Urinary bladder (tissue), 4 donors: ENCODE results near the gene DUXB. TPM values are rescaled to one million over a fixed set of nuclear protein-coding genes. Genes with fewer than 3 reads are reported as not detected.
A peak's percentile ranks its signal among the peaks of the same experiment; 100 is the strongest.

Experiments
- DNase-seq: peaks from one replicate; pipeline ENCODE4 v3.0.0-alpha.2; 2015; ENCODE audit errors: extremely low spot score
- H3K27ac ChIP-seq: one replicate; pipeline ENCODE4 v1.5.1; 2013; ENCODE audit warnings: low read depth, mild to moderate bottlenecking, moderate library complexity
- H3K36me3 ChIP-seq: one replicate; pipeline ENCODE4 v1.6.1; 2013; ENCODE audit warnings: mild to moderate bottlenecking, moderate library complexity; ENCODE audit not compliant: insufficient read depth
- H3K4me1 ChIP-seq: one replicate; pipeline ENCODE4 v1.6.1; 2013; ENCODE audit warnings: mild to moderate bottlenecking, moderate library complexity; ENCODE audit not compliant: insufficient read depth
- H3K4me3 ChIP-seq: one replicate; pipeline ENCODE4 v1.5.1; 2013; ENCODE audit warnings: low read depth, low read length
- WGBS: extraction: QIAGEN DNeasy Blood & Tissue Kit; methylation state at CpG from one replicate; pipeline ENCODE4 v1.1.7; 2013; 5-methylcytosine and 5-hydroxymethylcytosine counted together
- polyA plus RNA-seq: library from polyadenylated mRNA; stranded (reverse); fragments of 200-250 nt; gene quantifications from one replicate; pipeline ENCODE4 v1.2.3, GENCODE V29; 2013
- small RNA-seq: library from RNA; depleted of rRNA; stranded (forward); fragments of <200 nt; gene quantifications from one replicate; pipeline ENCODE3, GENCODE V24; 2014
- total RNA-seq: library from RNA; depleted of rRNA; stranded (reverse); fragments of >200 nt; gene quantifications from one replicate; pipeline ENCODE4 v1.2.3, GENCODE V29; 2014
- donor health status: healthy with polysubstance abuse.
- donor health status: healthy.

The DUXB gene
- total and polyA plus RNA-seq, 2 donors: not detected

DNA sequence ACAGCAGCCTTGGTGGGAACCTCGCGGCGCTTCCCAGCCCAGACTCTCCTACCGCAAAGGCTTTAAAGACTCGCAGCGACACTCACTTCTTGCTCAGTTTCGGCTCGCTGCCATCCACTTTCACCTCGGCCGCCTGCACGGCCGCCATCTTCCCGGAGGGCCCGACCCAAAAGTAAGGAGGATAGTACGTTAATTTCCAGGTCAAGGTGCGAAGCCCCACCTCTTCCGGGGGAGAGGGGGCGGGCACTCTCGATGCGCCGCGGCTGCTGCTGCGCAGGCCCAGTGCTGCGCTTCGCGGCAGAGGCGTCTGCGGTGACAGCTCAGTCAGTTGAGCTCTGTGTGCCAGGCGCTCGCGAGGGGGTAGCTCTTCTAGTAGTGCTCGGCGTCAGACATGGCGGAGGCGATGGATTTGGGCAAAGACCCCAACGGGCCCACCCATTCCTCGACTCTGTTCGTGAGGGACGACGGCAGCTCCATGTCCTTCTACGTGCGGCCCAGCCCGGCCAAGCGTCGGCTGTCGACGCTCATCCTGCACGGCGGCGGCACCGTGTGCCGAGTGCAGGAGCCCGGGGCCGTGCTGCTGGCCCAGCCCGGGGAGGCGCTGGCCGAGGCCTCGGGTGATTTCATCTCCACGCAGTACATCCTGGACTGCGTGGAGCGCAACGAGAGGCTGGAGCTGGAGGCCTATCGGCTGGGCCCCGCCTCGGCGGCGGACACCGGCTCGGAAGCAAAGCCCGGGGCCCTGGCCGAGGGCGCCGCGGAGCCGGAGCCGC, 53.6 kb downstream of the DUXB start, which contains the start of the genes KARS1 and TERF2IP:
Gene KARS1 (minus strand): TSS at position 174 of the 773 bp plus-strand sequence. CDS start 26 bp downstream, at position 148.
Gene TERF2IP (plus strand): TSS at position 282 of the 773 bp plus-strand sequence. CDS start 110 bp downstream, at position 392.
- H3K4me1 ChIP-seq: peaks cover 2% of the 10 kb centered on the region
- DNase-seq: peak; percentile 84
- H3K4me3 ChIP-seq: peak within 1 kb of the TSS; percentile 84
- WGBS: under 1% methylated on average over 76 of the region's 76 CpGs
- peak within 1 kb of the TSS; percentile 100 for H3K27ac ChIP-seq
- no peaks in the 10 kb centered on the region for H3K36me3 ChIP-seq

DNA sequence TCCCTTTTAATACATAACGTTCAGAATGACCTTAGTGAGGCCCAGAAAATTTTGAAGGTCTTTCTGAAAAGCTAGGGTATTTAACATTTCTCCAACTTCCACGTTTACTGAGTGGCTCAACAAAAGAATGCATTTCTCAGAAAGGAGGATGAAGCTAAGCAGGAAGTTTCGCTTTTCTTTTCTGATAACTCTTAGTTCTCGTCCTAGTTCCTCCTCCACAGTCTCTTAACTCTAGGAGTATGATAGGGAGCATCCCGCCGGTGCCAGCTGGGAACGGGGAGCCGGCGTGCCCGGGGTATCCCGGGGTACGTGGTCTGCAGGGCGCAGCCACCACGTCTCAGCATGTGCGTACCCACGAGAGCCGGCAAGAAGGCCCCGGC, 54.2 kb downstream of the DUXB start:
- under 1% methylated on average over 18 of the region's 18 CpGs for WGBS
- no peaks in the 10 kb centered on the region for H3K36me3 ChIP-seq
- H3K4me3 ChIP-seq: peak overlapping the region; percentile 84
- no peak for DNase-seq
- peaks cover 2% of the 10 kb centered on the region for H3K4me1 ChIP-seq
- peak overlapping the region; percentile 86 for H3K27ac ChIP-seq

DNA sequence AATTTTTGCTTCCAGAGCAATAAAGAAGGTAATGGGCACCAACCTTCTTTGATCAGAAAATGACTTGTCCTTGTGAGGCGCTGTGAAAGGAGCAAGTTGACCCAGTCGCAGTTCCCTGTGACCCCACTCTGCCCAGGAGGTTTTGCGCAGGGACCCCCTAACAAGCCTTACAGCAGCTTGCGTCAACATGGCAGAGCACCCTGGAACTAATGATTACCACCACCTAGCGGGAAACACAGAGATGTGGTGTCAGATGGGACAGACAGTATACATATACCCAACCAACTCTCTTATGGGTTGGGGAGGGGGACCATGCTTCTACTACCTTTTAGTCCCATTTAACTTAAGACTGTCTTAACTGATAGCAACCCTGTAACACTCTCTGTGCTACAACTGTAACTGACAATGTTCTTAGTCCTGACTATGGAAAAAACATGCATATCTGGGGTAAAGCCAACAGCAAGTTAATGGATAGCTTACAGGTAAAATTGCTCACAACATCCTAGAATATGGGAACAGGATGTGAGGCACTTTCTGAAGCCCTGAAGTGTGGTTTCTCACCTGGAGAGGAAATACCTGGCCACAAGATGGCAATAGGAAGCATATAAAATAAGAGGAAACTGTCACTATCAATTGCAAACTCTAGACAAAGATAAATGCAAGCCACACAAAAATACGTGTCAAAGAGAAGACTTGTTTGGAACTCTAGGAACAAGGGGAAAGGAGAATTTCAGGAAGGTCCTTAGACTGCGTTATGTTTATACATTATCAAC, 56.8 kb downstream of the DUXB start:
- H3K4me1 ChIP-seq: peaks cover 2% of the 10 kb centered on the region
- no peak for DNase-seq
- peaks cover 6% of the 10 kb centered on the region for H3K36me3 ChIP-seq
- 91% methylated on average over 7 of the region's 7 CpGs for WGBS
- H3K27ac ChIP-seq: no peak overlapping the region
- no peak overlapping the region for H3K4me3 ChIP-seq

Small RNA genes lying within 50 kb of the gene (small RNA-seq; reads per million reads assigned to genes)
- not detected for gene RN7SL520P

Other genes with a start within 250 kb of the DUXB start
- gene TMEM170A, start 236.8 kb downstream of the DUXB start, total RNA-seq: 46.7 TPM
- gene TMEM170A, start 236.8 kb downstream of the DUXB start, polyA plus RNA-seq: 7.2 TPM
- gene CHST6, start 206.0 kb downstream of the DUXB start, total RNA-seq: 1.7 TPM
- 0.15 TPM for gene CHST6, start 206.0 kb downstream of the DUXB start, polyA plus RNA-seq
- gene CHST5, start 165.4 kb downstream of the DUXB start, total RNA-seq: not detected
- 0.09 TPM for gene CHST5, start 165.4 kb downstream of the DUXB start, polyA plus RNA-seq
- 14.7 TPM for gene TMEM231, start 145.2 kb downstream of the DUXB start, total RNA-seq
- gene TMEM231, start 145.2 kb downstream of the DUXB start, polyA plus RNA-seq: 10.7 TPM
- gene GABARAPL2, start 135.1 kb downstream of the DUXB start, total RNA-seq: 77.5 TPM
- gene GABARAPL2, start 135.1 kb downstream of the DUXB start, polyA plus RNA-seq: 168 TPM
- gene ADAT1, start 78.2 kb downstream of the DUXB start, total RNA-seq: 47.2 TPM
- 16.9 TPM for gene ADAT1, start 78.2 kb downstream of the DUXB start, polyA plus RNA-seq
- 91.1 TPM for gene KARS1, start 53.8 kb downstream of the DUXB start, total RNA-seq
- gene KARS1, start 53.8 kb downstream of the DUXB start, polyA plus RNA-seq: 90.6 TPM
- 39.1 TPM for gene TERF2IP, start 53.7 kb downstream of the DUXB start, total RNA-seq
- 67.7 TPM for gene TERF2IP, start 53.7 kb downstream of the DUXB start, polyA plus RNA-seq
- not detected for gene CPHXL2, start 24.5 kb downstream of the DUXB start, total RNA-seq
- gene CPHXL2, start 24.5 kb downstream of the DUXB start, polyA plus RNA-seq: not detected
- not detected for gene CPHXL, start 25.0 kb upstream of the DUXB start, total RNA-seq
- not detected for gene CPHXL, start 25.0 kb upstream of the DUXB start, polyA plus RNA-seq